DND-41 (cell line): ENCODE results near the gene LIMS2.

Experiments used
- ATAC-seq: fragments of 200-7000 bp; cut with Tn5 transposase; 3 replicates; pipeline ENCODE4 v1.9.1; 2021; ENCODE audit warnings: low read depth; ENCODE audit not compliant: insufficient read depth
- DNase-seq: peaks from one replicate; pipeline ENCODE4 v3.0.0-alpha.2; 2020
- H2AFZ ChIP-seq: 2 replicates; pipeline ENCODE4 v1.6.0; 2012; ENCODE audit warnings: low read depth, low read length
- H3K27ac ChIP-seq: 2 replicates; pipeline ENCODE4 v1.5.1; 2012; ENCODE audit warnings: low read length, inconsistent platforms
- H3K27me3 ChIP-seq: fragments of 200-600 bp; sonication (generic); 2 replicates; pipeline ENCODE4 v1.6.0; 2012; ENCODE audit warnings: low read length, mild to moderate bottlenecking, inconsistent platforms; ENCODE audit not compliant: insufficient read depth, poor library complexity
- H3K36me3 ChIP-seq: 2 replicates; pipeline ENCODE4 v1.5.1; 2012; ENCODE audit warnings: low read length, inconsistent platforms; ENCODE audit not compliant: insufficient read depth
- H3K4me1 ChIP-seq: 2 replicates; pipeline ENCODE4 v1.5.1; 2012; ENCODE audit warnings: mild to moderate bottlenecking, low read length; ENCODE audit not compliant: insufficient read depth
- H3K4me2 ChIP-seq: 2 replicates; pipeline ENCODE4 v1.6.0; 2012; ENCODE audit warnings: mild to moderate bottlenecking, moderate library complexity, low read length, inconsistent platforms; ENCODE audit not compliant: insufficient read depth
- H3K4me3 ChIP-seq, 2 experiments: fragments of 200-600 bp in 1 of 2; shearing (Covaris generic) in 1 of 2; 2 replicates each; pipeline ENCODE4 v1.5.1; 2012 to 2016; ENCODE audit warnings: inconsistent platforms in 2 of 2, low read length in 2 of 2, mild to moderate bottlenecking in 2 of 2, low read depth in 1 of 2, moderate library complexity in 1 of 2
- H3K79me2 ChIP-seq: 2 replicates; pipeline ENCODE4 v1.6.0; 2012; ENCODE audit warnings: low read length, inconsistent platforms; ENCODE audit not compliant: insufficient read depth
- H3K9ac ChIP-seq: 2 replicates; pipeline ENCODE4 v1.6.0; 2012; ENCODE audit warnings: low read depth, mild to moderate bottlenecking, inconsistent platforms, low read length, moderate library complexity
- H3K9me3 ChIP-seq: 2 replicates; pipeline ENCODE4 v1.5.1; 2012; ENCODE audit warnings: low read length, moderate library complexity, mild to moderate bottlenecking, inconsistent platforms; ENCODE audit not compliant: insufficient read depth, severe bottlenecking
- H4K20me1 ChIP-seq: 2 replicates; pipeline ENCODE4 v1.6.0; 2012; ENCODE audit warnings: low read length; ENCODE audit not compliant: insufficient read depth
- CTCF ChIP-seq: IDR thresholded peaks from 2 replicates; pipeline ENCODE4 v1.5.1; 2012; ENCODE audit warnings: borderline replicate concordance, low read length, moderate library complexity, mild to moderate bottlenecking; ENCODE audit not compliant: poor library complexity, severe bottlenecking; ENCODE audit errors: extremely low read depth
- EZH2 ChIP-seq: IDR thresholded peaks from 3 replicates; pipeline ENCODE4 v1.6.1; 2012; ENCODE audit warnings: borderline replicate concordance, low read depth, mild to moderate bottlenecking, moderate library complexity, low read length, inconsistent platforms; ENCODE audit not compliant: severe bottlenecking

LIMS2 gene

GRCh38 chr2:127715778-127716449 is 40.6 kb upstream of the LIMS2 start:
- H3K9me3 ChIP-seq, result no peaks in the 10 kb centered on the region
- DNase-seq (no peak), ATAC-seq (no peak)
- no peaks in the 10 kb centered on the region for H3K79me2 ChIP-seq
- TF ChIP-seq EZH2 (no peak), CTCF (no peak)
- no peaks in the 10 kb centered on the region for H3K27me3 ChIP-seq
- H3K36me3 ChIP-seq, result peaks cover 54% of the 10 kb centered on the region
- no peak overlapping the region for H3K4me3 ChIP-seq
- H3K4me2 ChIP-seq, result no peak overlapping the region
- no peak overlapping the region for H3K27ac ChIP-seq
- no peak overlapping the region for H3K9ac ChIP-seq
- no peak overlapping the region for H2AFZ ChIP-seq
- H4K20me1 ChIP-seq, result no peaks in the 10 kb centered on the region
- no peaks in the 10 kb centered on the region for H3K4me1 ChIP-seq

- H3K27me3 ChIP-seq, result no peaks in the 10 kb centered on the region
- no peaks in the 10 kb centered on the region for H3K9me3 ChIP-seq
- H2AFZ ChIP-seq, result no peak overlapping the region
- ATAC-seq, result no peak
- H3K27ac ChIP-seq, result no peak overlapping the region
- H4K20me1 ChIP-seq, result no peaks in the 10 kb centered on the region
- DNase-seq, result no peak
- no peaks in the 10 kb centered on the region for H3K4me1 ChIP-seq
- H3K9ac ChIP-seq, result no peak overlapping the region
- H3K36me3 ChIP-seq, result peaks cover 53% of the 10 kb centered on the region
- no peak overlapping the region for H3K4me2 ChIP-seq
- no peaks in the 10 kb centered on the region for H3K79me2 ChIP-seq
- H3K4me3 ChIP-seq, result no peak overlapping the region
- TF ChIP-seq EZH2, result no peak
- no peak for TF ChIP-seq CTCF
These were observed 38.2 kb upstream of the LIMS2 start for GRCh38 chr2:127713562-127713961.

GRCh38 chr2:127712999-127713398 is 37.7 kb upstream of the LIMS2 start:
- H3K27me3 ChIP-seq, result no peaks in the 10 kb centered on the region
- no peak overlapping the region for H2AFZ ChIP-seq
- H3K4me3 ChIP-seq, result no peak overlapping the region
- no peak overlapping the region for H3K9ac ChIP-seq
- no peaks in the 10 kb centered on the region for H3K79me2 ChIP-seq
- ATAC-seq (no peak), DNase-seq (no peak)
- H3K9me3 ChIP-seq, result no peaks in the 10 kb centered on the region
- TF ChIP-seq EZH2, result no peak
- no peak for TF ChIP-seq CTCF
- H3K27ac ChIP-seq, result no peak overlapping the region
- no peaks in the 10 kb centered on the region for H3K4me1 ChIP-seq
- H3K4me2 ChIP-seq, result no peak overlapping the region
- H4K20me1 ChIP-seq, result no peaks in the 10 kb centered on the region
- H3K36me3 ChIP-seq, result peaks cover 53% of the 10 kb centered on the region
